Measurements from ENCODE around the gene MARK3. TPM values are rescaled to one million over a fixed set of nuclear protein-coding genes. Genes with fewer than 3 reads are reported as not detected.
A peak's percentile ranks its signal among the peaks of the same experiment; 100 is the strongest.

MARK3 gene
- total and polyA plus RNA-seq, 2 donors (not counting 1 experiment from before 2014, with no cell fraction given): 73.0 to 142 TPM

DNA sequence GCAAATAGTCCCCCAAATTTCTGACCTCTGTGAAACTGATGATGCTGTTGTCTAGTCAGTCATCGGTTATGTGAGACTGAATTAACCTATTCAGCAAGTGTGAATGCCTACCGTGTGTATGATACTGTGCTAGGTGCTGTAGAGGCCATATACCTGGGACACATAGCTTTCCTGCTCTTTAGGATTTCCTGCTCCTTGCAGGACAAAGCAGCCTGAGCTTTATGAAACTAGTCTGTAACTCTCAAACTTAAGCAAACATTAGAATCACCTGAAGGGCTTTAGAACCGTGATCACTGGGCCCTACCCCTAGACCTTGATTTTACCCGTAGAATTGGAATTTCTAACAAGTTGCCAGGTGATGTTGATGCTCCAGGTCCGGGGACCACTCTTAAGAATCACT lies 6.9 kb downstream of the MARK3 start:
- intact Hi-C loops (cut with micrococcal nuclease): loop anchor here (5.0 kb wide), 1 partner anchor 170 kb away; the partner anchor contains the start of genes BAG5 and COA8

GRCh38 chr14:103392572-103392971 lies 7.4 kb downstream of the MARK3 start:
- Histone ChIP-seq H3K27me3 (replicated peaks in 1 of 4; ENCODE audit: control extremely low read depth in 1 of 4, control insufficient read depth in 3 of 4, insufficient read depth in 4 of 4, low read length in 3 of 4) (no peaks in the 10 kb centered on the region), H3K27ac (ENCODE audit: low read length in 2 of 2) (no peak overlapping the region), H3K4me1 (ENCODE audit: control insufficient read depth in 2 of 2, insufficient read depth in 2 of 2, low read length in 2 of 2) (peaks cover 32 to 41% of the 10 kb centered on the region in 2 donors), H2AFZ (ENCODE audit: insufficient read depth, low read depth, low read length, poor library complexity, severe bottlenecking) (no peak overlapping the region), H3K4me2 (replicated peaks; ENCODE audit: low read depth, low read length, poor library complexity, severe bottlenecking) (no peak overlapping the region), H3K79me2 (ENCODE audit: control insufficient read depth, insufficient read depth, low read length) (peaks cover 99% of the 10 kb centered on the region), H3K9me3 (ENCODE audit: control extremely low read depth in 1 of 3, control insufficient read depth in 2 of 3, insufficient read depth in 1 of 3, low read length in 2 of 3) (no peaks in the 10 kb centered on the region), H3K36me3 (replicated peaks in 1 of 2; ENCODE audit: control extremely low read depth in 1 of 2, control insufficient read depth in 1 of 2, extremely low read depth in 1 of 2, insufficient read depth in 2 of 2, low read length in 1 of 2) (no peaks in the 10 kb centered on the region), H3K4me3 (ENCODE audit: control extremely low read depth in 1 of 5, extremely low read depth in 1 of 5, insufficient read depth in 1 of 5, low read depth in 2 of 5, low read length in 4 of 5) (no peak overlapping the region), H3K9ac (ENCODE audit: low read length) (no peak overlapping the region), H4K20me1 (ENCODE audit: control insufficient read depth, insufficient read depth, low read length, poor library complexity, severe bottlenecking) (peaks cover 87% of the 10 kb centered on the region)
- no peak overlapping the region for H3K4me3 Mint-ChIP-seq
- ATAC-seq (ENCODE audit: low read depth) (no peak), DNase-seq (no peak)
- peaks cover 65% of the 10 kb centered on the region for H3K4me1 Mint-ChIP-seq
- H3K27ac Mint-ChIP-seq: no peak overlapping the region
- ChIA-PET CTCF (interaction anchor here (0.9 to 5.3 kb wide), 4 partner anchors 11 to 107 kb away, joined by 4 to 44 read pairs (median 24); no protein-coding TSS in a partner anchor), POLR2A (no interaction called here)
- H3K9me3 Mint-ChIP-seq (ENCODE audit: insufficient read depth): no peaks in the 10 kb centered on the region
- intact Hi-C loops (cut with micrococcal nuclease): loop anchor here (5.0 kb wide), 1 partner anchor 170 kb away; the partner anchor contains the start of genes BAG5 and COA8
- TF ChIP-seq, protein P1, sequence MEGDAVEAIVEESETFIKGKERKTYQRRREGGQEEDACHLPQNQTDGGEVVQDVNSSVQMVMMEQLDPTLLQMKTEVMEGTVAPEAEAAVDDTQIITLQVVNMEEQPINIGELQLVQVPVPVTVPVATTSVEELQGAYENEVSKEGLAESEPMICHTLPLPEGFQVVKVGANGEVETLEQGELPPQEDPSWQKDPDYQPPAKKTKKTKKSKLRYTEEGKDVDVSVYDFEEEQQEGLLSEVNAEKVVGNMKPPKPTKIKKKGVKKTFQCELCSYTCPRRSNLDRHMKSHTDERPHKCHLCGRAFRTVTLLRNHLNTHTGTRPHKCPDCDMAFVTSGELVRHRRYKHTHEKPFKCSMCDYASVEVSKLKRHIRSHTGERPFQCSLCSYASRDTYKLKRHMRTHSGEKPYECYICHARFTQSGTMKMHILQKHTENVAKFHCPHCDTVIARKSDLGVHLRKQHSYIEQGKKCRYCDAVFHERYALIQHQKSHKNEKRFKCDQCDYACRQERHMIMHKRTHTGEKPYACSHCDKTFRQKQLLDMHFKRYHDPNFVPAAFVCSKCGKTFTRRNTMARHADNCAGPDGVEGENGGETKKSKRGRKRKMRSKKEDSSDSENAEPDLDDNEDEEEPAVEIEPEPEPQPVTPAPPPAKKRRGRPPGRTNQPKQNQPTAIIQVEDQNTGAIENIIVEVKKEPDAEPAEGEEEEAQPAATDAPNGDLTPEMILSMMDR (IDR thresholded peaks at IDR 0.05): no peak
- no peak for TF ChIP-seq EZH2 (IDR thresholded peaks at IDR 0.05; ENCODE audit: borderline replicate concordance, insufficient read depth, low read depth, low read length, poor library complexity, severe bottlenecking)
- no peaks in the 10 kb centered on the region for H3K27me3 Mint-ChIP-seq
- whole genome bisulfite sequencing (ENCODE audit: insufficient coverage): 95% methylated on average over 6 of the region's 8 CpGs

More for the DNA sequence above, 6.9 kb downstream of the MARK3 start:
- ChIA-PET POLR2A (no interaction called here), CTCF (interaction anchor here (0.9 to 5.3 kb wide), 6 partner anchors 12 to 107 kb away, joined by 4 to 44 read pairs (median 5); no protein-coding TSS in a partner anchor)
- peaks cover 99% of the 10 kb centered on the region for H3K79me2 ChIP-seq (ENCODE audit: control insufficient read depth, insufficient read depth, low read length)
- H3K27me3 Mint-ChIP-seq: no peaks in the 10 kb centered on the region
- H3K9me3 ChIP-seq (ENCODE audit: control extremely low read depth in 1 of 3, control insufficient read depth in 2 of 3, insufficient read depth in 1 of 3, low read length in 2 of 3): no peaks in the 10 kb centered on the region
- TF ChIP-seq EZH2 (IDR thresholded peaks at IDR 0.05; ENCODE audit: borderline replicate concordance, insufficient read depth, low read depth, low read length, poor library complexity, severe bottlenecking): no peak
- TF ChIP-seq, protein P1 (IDR thresholded peaks at IDR 0.05): no peak
- DNase-seq (no peak), ATAC-seq (ENCODE audit: low read depth) (no peak)
- no peak overlapping the region for H2AFZ ChIP-seq (ENCODE audit: insufficient read depth, low read depth, low read length, poor library complexity, severe bottlenecking)
- H3K36me3 ChIP-seq (replicated peaks in 1 of 2; ENCODE audit: control extremely low read depth in 1 of 2, control insufficient read depth in 1 of 2, extremely low read depth in 1 of 2, insufficient read depth in 2 of 2, low read length in 1 of 2): no peaks in the 10 kb centered on the region
- H3K4me1 Mint-ChIP-seq: peaks cover 68% of the 10 kb centered on the region
- WGBS (ENCODE audit: insufficient coverage): 66% methylated on average over 2 of the region's 5 CpGs
- peaks cover 34 to 45% of the 10 kb centered on the region in 2 donors for H3K4me1 ChIP-seq (ENCODE audit: control insufficient read depth in 2 of 2, insufficient read depth in 2 of 2, low read length in 2 of 2)
- H3K4me3 Mint-ChIP-seq: no peak overlapping the region
- no peaks in the 10 kb centered on the region for H3K9me3 Mint-ChIP-seq (ENCODE audit: insufficient read depth)
- H3K27ac Mint-ChIP-seq: peak overlapping the region; percentile 32
- H3K4me2 ChIP-seq (replicated peaks; ENCODE audit: low read depth, low read length, poor library complexity, severe bottlenecking): no peak overlapping the region
- H3K27me3 ChIP-seq (replicated peaks in 1 of 4; ENCODE audit: control extremely low read depth in 1 of 4, control insufficient read depth in 3 of 4, insufficient read depth in 4 of 4, low read length in 3 of 4): no peaks in the 10 kb centered on the region
- no peak overlapping the region for H3K4me3 ChIP-seq (ENCODE audit: control extremely low read depth in 1 of 5, extremely low read depth in 1 of 5, insufficient read depth in 1 of 5, low read depth in 2 of 5, low read length in 4 of 5)
- H3K9ac ChIP-seq (ENCODE audit: low read length): no peak overlapping the region
- H3K27ac ChIP-seq (ENCODE audit: low read length in 2 of 2): no peak overlapping the region
- H4K20me1 ChIP-seq (ENCODE audit: control insufficient read depth, insufficient read depth, low read length, poor library complexity, severe bottlenecking): peaks cover 83% of the 10 kb centered on the region

All from B cell (primary cell).